HepG2 (cell line): ENCODE measurements around the gene NDOR1. TPM values are rescaled to one million over a fixed set of nuclear protein-coding genes. Genes with fewer than 3 reads are reported as not detected.

Experiments used
- GTF3A ChIP-seq: sonication (generic); formaldehyde crosslinking; conservative IDR thresholded peaks from 2 replicates; pipeline ENCODE4 v1.4.0; 2020; ENCODE audit warnings: mild to moderate bottlenecking, missing genetic modification reagents
- SRY ChIP-seq: sonication (generic); formaldehyde crosslinking; IDR thresholded peaks from 2 replicates; pipeline ENCODE4 v1.8.0; 2022; ENCODE audit warnings: mild to moderate bottlenecking, missing genetic modification reagents
- polyA plus RNA-seq, 8 experiments: library from polyadenylated mRNA; depleted of rRNA in 3 of 8; stranded (reverse) in 7 of 8; unstranded in 1 of 8; fragments of >200 nt; fragmentation: Illumina TruSeq in 4 of 8; extraction: Trizol in 4 of 8; gene quantifications; 2 replicates each; pipeline versions ENCODE4 v1.2.1 to v1.2.3, GENCODE V29; 2011 to 2016; ENCODE audit warnings: low read depth in 4 of 8, missing spikeins in 1 of 8, mixed read lengths in 1 of 8; ENCODE audit not compliant: insufficient read depth in 1 of 8
- total RNA-seq, 5 experiments: library from RNA; depleted of rRNA; stranded (reverse); fragments of >200 nt; fragmentation: Illumina TruSeq; extraction: Trizol; gene quantifications; 2 replicates each; pipeline ENCODE4 v1.2.3, GENCODE V29; 2016; ENCODE audit warnings: low read depth in 1 of 5
- TF ChIP-seq, protein P1 (sequence below), 2 experiments: fragments of 450-650 bp in 1 of 2; sonication (generic) in 1 of 2; formaldehyde crosslinking in 1 of 2; IDR thresholded peaks; 2 replicates each; pipeline versions ENCODE4 v1.6.1 to v1.8.0; 2016 to 2022; ENCODE audit warnings: antibody characterized with exemption in 1 of 2, mild to moderate bottlenecking in 1 of 2, missing genetic modification reagents in 1 of 2

Gene NDOR1
- total and polyA plus RNA-seq, 2 of the 13 experiments (the other 11 are each of a cell fraction or from before 2014, with no cell fraction given) = 3.6 to 8.7 TPM

DNA sequence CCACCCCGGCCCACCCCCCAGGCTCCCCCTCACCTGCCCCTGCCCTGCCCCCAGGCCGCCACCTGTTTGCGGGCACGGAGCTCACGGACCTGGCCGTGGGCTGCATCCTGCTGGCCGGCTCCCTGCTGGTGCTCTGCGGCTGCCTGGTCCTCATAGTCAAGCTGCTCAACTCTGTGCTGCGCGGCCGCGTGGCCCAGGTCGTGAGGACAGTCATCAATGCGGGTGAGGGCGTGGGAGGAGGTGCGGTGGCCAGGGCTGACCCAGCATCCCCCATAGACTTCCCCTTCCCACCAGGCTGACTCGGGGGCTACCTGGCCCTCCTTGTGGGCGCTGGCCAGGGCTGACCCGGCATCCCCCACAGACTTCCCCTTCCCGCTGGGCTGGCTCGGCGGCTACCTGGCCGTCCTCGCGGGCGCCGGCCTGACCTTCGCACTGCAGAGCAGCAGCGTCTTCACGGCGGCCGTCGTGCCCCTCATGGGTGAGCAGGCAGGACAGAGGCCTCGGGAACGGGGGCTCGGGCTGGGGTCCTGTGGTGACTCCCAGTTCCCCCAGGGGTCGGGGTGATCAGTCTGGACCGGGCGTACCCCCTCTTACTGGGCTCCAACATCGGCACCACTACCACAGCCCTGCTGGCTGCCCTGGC is 28.7 kb downstream of the NDOR1 start (continued):
- TF ChIP-seq, protein P1, sequence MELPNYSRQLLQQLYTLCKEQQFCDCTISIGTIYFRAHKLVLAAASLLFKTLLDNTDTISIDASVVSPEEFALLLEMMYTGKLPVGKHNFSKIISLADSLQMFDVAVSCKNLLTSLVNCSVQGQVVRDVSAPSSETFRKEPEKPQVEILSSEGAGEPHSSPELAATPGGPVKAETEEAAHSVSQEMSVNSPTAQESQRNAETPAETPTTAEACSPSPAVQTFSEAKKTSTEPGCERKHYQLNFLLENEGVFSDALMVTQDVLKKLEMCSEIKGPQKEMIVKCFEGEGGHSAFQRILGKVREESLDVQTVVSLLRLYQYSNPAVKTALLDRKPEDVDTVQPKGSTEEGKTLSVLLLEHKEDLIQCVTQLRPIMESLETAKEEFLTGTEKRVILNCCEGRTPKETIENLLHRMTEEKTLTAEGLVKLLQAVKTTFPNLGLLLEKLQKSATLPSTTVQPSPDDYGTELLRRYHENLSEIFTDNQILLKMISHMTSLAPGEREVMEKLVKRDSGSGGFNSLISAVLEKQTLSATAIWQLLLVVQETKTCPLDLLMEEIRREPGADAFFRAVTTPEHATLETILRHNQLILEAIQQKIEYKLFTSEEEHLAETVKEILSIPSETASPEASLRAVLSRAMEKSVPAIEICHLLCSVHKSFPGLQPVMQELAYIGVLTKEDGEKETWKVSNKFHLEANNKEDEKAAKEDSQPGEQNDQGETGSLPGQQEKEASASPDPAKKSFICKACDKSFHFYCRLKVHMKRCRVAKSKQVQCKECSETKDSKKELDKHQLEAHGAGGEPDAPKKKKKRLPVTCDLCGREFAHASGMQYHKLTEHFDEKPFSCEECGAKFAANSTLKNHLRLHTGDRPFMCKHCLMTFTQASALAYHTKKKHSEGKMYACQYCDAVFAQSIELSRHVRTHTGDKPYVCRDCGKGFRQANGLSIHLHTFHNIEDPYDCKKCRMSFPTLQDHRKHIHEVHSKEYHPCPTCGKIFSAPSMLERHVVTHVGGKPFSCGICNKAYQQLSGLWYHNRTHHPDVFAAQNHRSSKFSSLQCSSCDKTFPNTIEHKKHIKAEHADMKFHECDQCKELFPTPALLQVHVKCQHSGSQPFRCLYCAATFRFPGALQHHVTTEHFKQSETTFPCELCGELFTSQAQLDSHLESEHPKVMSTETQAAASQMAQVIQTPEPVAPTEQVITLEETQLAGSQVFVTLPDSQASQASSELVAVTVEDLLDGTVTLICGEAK (IDR thresholded peaks at IDR 0.05) = no peak
- TF ChIP-seq, protein P1 (CRISPR knock-in tag; IDR thresholded peaks at IDR 0.05) = peak; percentile 43; the same call in 1 of the 2 replicates
- TF ChIP-seq SRY (0 out of 2 replicates have a peak, but pooled peaks have one; percentile 25), GTF3A (0 out of 2 replicates have a peak, but pooled peaks have one; percentile 14)
